Measurements from ENCODE around the gene PDIA5. TPM values are rescaled to one million over a fixed set of nuclear protein-coding genes. Genes with fewer than 3 reads are reported as not detected.

The PDIA5 gene
- polyA plus RNA-seq, 2 donors = 3.1 to 5.9 TPM

- Histone ChIP-seq H3K4me1 (ENCODE audit: control insufficient read depth in 2 of 2, insufficient read depth in 2 of 2, low read length in 1 of 2) (peaks cover 0 to 10% of the 10 kb centered on the region in 2 donors), H3K36me3 (ENCODE audit: control insufficient read depth in 2 of 2, insufficient read depth in 2 of 2, low read length in 1 of 2) (no peaks in the 10 kb centered on the region), H3K27ac (ENCODE audit: low read depth in 2 of 2, low read length in 1 of 2) (peak overlapping the region in 1 of 2 donors; percentile 62), H3K27me3 (ENCODE audit: control insufficient read depth in 1 of 2, insufficient read depth in 2 of 2, low read length in 2 of 2) (no peaks in the 10 kb centered on the region), H3K4me3 (ENCODE audit: low read depth in 1 of 2, low read length in 2 of 2) (peak overlapping the region; percentile 79 to 87), H3K9me3 (ENCODE audit: control insufficient read depth in 2 of 2, insufficient read depth in 1 of 2, low read depth in 1 of 2, low read length in 1 of 2) (no peaks in the 10 kb centered on the region)
- WGBS, 2 donors = 18 to 20% methylated on average over 24 of the region's 24 CpGs
These were observed 1.1 kb downstream of the PDIA5 start for GRCh38 chr3:123067689-123068600.

GRCh38 chr3:123068601-123069381 is 2.0 kb downstream of the PDIA5 start:
- Histone ChIP-seq H3K4me1 (ENCODE audit: control insufficient read depth in 2 of 2, insufficient read depth in 2 of 2, low read length in 1 of 2) (peaks cover 0 to 10% of the 10 kb centered on the region in 2 donors), H3K27ac (ENCODE audit: low read depth in 2 of 2, low read length in 1 of 2) (no peak overlapping the region), H3K36me3 (ENCODE audit: control insufficient read depth in 2 of 2, insufficient read depth in 2 of 2, low read length in 1 of 2) (no peaks in the 10 kb centered on the region), H3K4me3 (ENCODE audit: low read depth in 1 of 2, low read length in 2 of 2) (no peak overlapping the region), H3K27me3 (ENCODE audit: control insufficient read depth in 1 of 2, insufficient read depth in 2 of 2, low read length in 2 of 2) (no peaks in the 10 kb centered on the region), H3K9me3 (ENCODE audit: control insufficient read depth in 2 of 2, insufficient read depth in 1 of 2, low read depth in 1 of 2, low read length in 1 of 2) (no peaks in the 10 kb centered on the region)
- 71 to 83% methylated on average over 12 of the region's 12 CpGs for WGBS, 2 donors

- Histone ChIP-seq H3K4me1 (ENCODE audit: control insufficient read depth in 2 of 2, insufficient read depth in 2 of 2, low read length in 1 of 2) (peaks cover 0 to 10% of the 10 kb centered on the region in 2 donors), H3K27ac (ENCODE audit: low read depth in 2 of 2, low read length in 1 of 2) (peak overlapping the region in 1 of 2 donors; percentile 25), H3K27me3 (ENCODE audit: control insufficient read depth in 1 of 2, insufficient read depth in 2 of 2, low read length in 2 of 2) (no peaks in the 10 kb centered on the region), H3K4me3 (ENCODE audit: low read depth in 1 of 2, low read length in 2 of 2) (no peak overlapping the region), H3K9me3 (ENCODE audit: control insufficient read depth in 2 of 2, insufficient read depth in 1 of 2, low read depth in 1 of 2, low read length in 1 of 2) (no peaks in the 10 kb centered on the region), H3K36me3 (ENCODE audit: control insufficient read depth in 2 of 2, insufficient read depth in 2 of 2, low read length in 1 of 2) (no peaks in the 10 kb centered on the region)
- WGBS, 2 donors = 71 to 81% methylated on average over 8 of the region's 8 CpGs
These were observed 3.7 kb downstream of the PDIA5 start for GRCh38 chr3:123070510-123070909.

- Histone ChIP-seq H3K27me3 (ENCODE audit: control insufficient read depth in 1 of 2, insufficient read depth in 2 of 2, low read length in 2 of 2) (no peaks in the 10 kb centered on the region), H3K27ac (ENCODE audit: low read depth in 2 of 2, low read length in 1 of 2) (no peak overlapping the region), H3K4me1 (ENCODE audit: control insufficient read depth in 2 of 2, insufficient read depth in 2 of 2, low read length in 1 of 2) (peaks cover 0 to 10% of the 10 kb centered on the region in 2 donors), H3K4me3 (ENCODE audit: low read depth in 1 of 2, low read length in 2 of 2) (no peak overlapping the region), H3K36me3 (ENCODE audit: control insufficient read depth in 2 of 2, insufficient read depth in 2 of 2, low read length in 1 of 2) (no peaks in the 10 kb centered on the region), H3K9me3 (ENCODE audit: control insufficient read depth in 2 of 2, insufficient read depth in 1 of 2, low read depth in 1 of 2, low read length in 1 of 2) (no peaks in the 10 kb centered on the region)
- WGBS, 2 donors = 52% methylated on average over 5 of the region's 5 CpGs
These were observed 4.3 kb downstream of the PDIA5 start for GRCh38 chr3:123071146-123071545.

- Histone ChIP-seq H3K27ac (ENCODE audit: low read depth in 2 of 2, low read length in 1 of 2) (no peak overlapping the region), H3K4me1 (ENCODE audit: control insufficient read depth in 2 of 2, insufficient read depth in 2 of 2, low read length in 1 of 2) (peaks cover 0 to 10% of the 10 kb centered on the region in 2 donors), H3K9me3 (ENCODE audit: control insufficient read depth in 2 of 2, insufficient read depth in 1 of 2, low read depth in 1 of 2, low read length in 1 of 2) (no peaks in the 10 kb centered on the region), H3K36me3 (ENCODE audit: control insufficient read depth in 2 of 2, insufficient read depth in 2 of 2, low read length in 1 of 2) (no peaks in the 10 kb centered on the region), H3K27me3 (ENCODE audit: control insufficient read depth in 1 of 2, insufficient read depth in 2 of 2, low read length in 2 of 2) (no peaks in the 10 kb centered on the region), H3K4me3 (ENCODE audit: low read depth in 1 of 2, low read length in 2 of 2) (no peak overlapping the region)
- 71 to 81% methylated on average over 7 of the region's 7 CpGs for WGBS, 2 donors
These were observed 4.8 kb downstream of the PDIA5 start for GRCh38 chr3:123071581-123071980.

GRCh38 chr3:123072152-123072551 is 5.3 kb downstream of the PDIA5 start:
- peak overlapping the region in 1 of 2 donors; percentile 34 for H3K27ac ChIP-seq (ENCODE audit: low read depth in 2 of 2, low read length in 1 of 2)
- peaks cover 0 to 10% of the 10 kb centered on the region in 2 donors for H3K4me1 ChIP-seq (ENCODE audit: control insufficient read depth in 2 of 2, insufficient read depth in 2 of 2, low read length in 1 of 2)
- WGBS, 2 donors = 69 to 84% methylated on average over 5 of the region's 5 CpGs
- H3K4me3 ChIP-seq (ENCODE audit: low read depth in 1 of 2, low read length in 2 of 2) = no peak overlapping the region
- no peaks in the 10 kb centered on the region for H3K27me3 ChIP-seq (ENCODE audit: control insufficient read depth in 1 of 2, insufficient read depth in 2 of 2, low read length in 2 of 2)
- no peaks in the 10 kb centered on the region for H3K36me3 ChIP-seq (ENCODE audit: control insufficient read depth in 2 of 2, insufficient read depth in 2 of 2, low read length in 1 of 2)
- H3K9me3 ChIP-seq (ENCODE audit: control insufficient read depth in 2 of 2, insufficient read depth in 1 of 2, low read depth in 1 of 2, low read length in 1 of 2) = no peaks in the 10 kb centered on the region

- 89 to 95% methylated on average over 1 of the region's 1 CpG for WGBS, 2 donors
- H3K36me3 ChIP-seq (ENCODE audit: control insufficient read depth in 2 of 2, insufficient read depth in 2 of 2, low read length in 1 of 2) = no peaks in the 10 kb centered on the region
- H3K4me3 ChIP-seq (ENCODE audit: low read depth in 1 of 2, low read length in 2 of 2) = no peak overlapping the region
- peaks cover 0 to 13% of the 10 kb centered on the region in 2 donors for H3K4me1 ChIP-seq (ENCODE audit: control insufficient read depth in 2 of 2, insufficient read depth in 2 of 2, low read length in 1 of 2)
- no peaks in the 10 kb centered on the region for H3K27me3 ChIP-seq (ENCODE audit: control insufficient read depth in 1 of 2, insufficient read depth in 2 of 2, low read length in 2 of 2)
- H3K9me3 ChIP-seq (ENCODE audit: control insufficient read depth in 2 of 2, insufficient read depth in 1 of 2, low read depth in 1 of 2, low read length in 1 of 2) = no peaks in the 10 kb centered on the region
- H3K27ac ChIP-seq (ENCODE audit: low read depth in 2 of 2, low read length in 1 of 2) = peak overlapping the region in 1 of 2 donors; percentile 34
These were observed 5.7 kb downstream of the PDIA5 start for GRCh38 chr3:123072564-123072963.

GRCh38 chr3:123075359-123075758 is 8.5 kb downstream of the PDIA5 start:
- Histone ChIP-seq H3K9me3 (ENCODE audit: control insufficient read depth in 2 of 2, insufficient read depth in 1 of 2, low read depth in 1 of 2, low read length in 1 of 2) (no peaks in the 10 kb centered on the region), H3K36me3 (ENCODE audit: control insufficient read depth in 2 of 2, insufficient read depth in 2 of 2, low read length in 1 of 2) (no peaks in the 10 kb centered on the region), H3K4me3 (ENCODE audit: low read depth in 1 of 2, low read length in 2 of 2) (no peak overlapping the region), H3K27ac (ENCODE audit: low read depth in 2 of 2, low read length in 1 of 2) (no peak overlapping the region), H3K4me1 (ENCODE audit: control insufficient read depth in 2 of 2, insufficient read depth in 2 of 2, low read length in 1 of 2) (peaks cover 0 to 5% of the 10 kb centered on the region in 2 donors), H3K27me3 (ENCODE audit: control insufficient read depth in 1 of 2, insufficient read depth in 2 of 2, low read length in 2 of 2) (no peaks in the 10 kb centered on the region)
- 97 to 100% methylated on average over 1 of the region's 1 CpG for WGBS, 2 donors

GRCh38 chr3:123076112-123076495 is 9.3 kb downstream of the PDIA5 start:
- Histone ChIP-seq H3K27me3 (ENCODE audit: control insufficient read depth in 1 of 2, insufficient read depth in 2 of 2, low read length in 2 of 2) (no peaks in the 10 kb centered on the region), H3K9me3 (ENCODE audit: control insufficient read depth in 2 of 2, insufficient read depth in 1 of 2, low read depth in 1 of 2, low read length in 1 of 2) (no peaks in the 10 kb centered on the region), H3K4me3 (ENCODE audit: low read depth in 1 of 2, low read length in 2 of 2) (no peak overlapping the region), H3K4me1 (ENCODE audit: control insufficient read depth in 2 of 2, insufficient read depth in 2 of 2, low read length in 1 of 2) (peaks cover 0 to 5% of the 10 kb centered on the region in 2 donors), H3K36me3 (ENCODE audit: control insufficient read depth in 2 of 2, insufficient read depth in 2 of 2, low read length in 1 of 2) (no peaks in the 10 kb centered on the region), H3K27ac (ENCODE audit: low read depth in 2 of 2, low read length in 1 of 2) (peak overlapping the region; percentile 3 to 34)
- WGBS, 2 donors = 66 to 79% methylated on average over 4 of the region's 4 CpGs

Data from esophagus (tissue), 2 donors.